HG02885 (cell line): ENCODE measurements around the gene SNX33.
"Not testable (repeated sequence)": the region's sequence is repeated elsewhere in the genome, so short reads cannot be mapped to it uniquely, and the experiment has no call there.

Experiments used
- ATAC-seq: cut with Tn5 transposase; IDR thresholded peaks from one replicate; pipeline ENCODE4 v1.9.1; 2021; ENCODE audit warnings: mild to moderate bottlenecking; ENCODE audit not compliant: unreplicated experiment, poor library complexity

Gene SNX33, protein sequence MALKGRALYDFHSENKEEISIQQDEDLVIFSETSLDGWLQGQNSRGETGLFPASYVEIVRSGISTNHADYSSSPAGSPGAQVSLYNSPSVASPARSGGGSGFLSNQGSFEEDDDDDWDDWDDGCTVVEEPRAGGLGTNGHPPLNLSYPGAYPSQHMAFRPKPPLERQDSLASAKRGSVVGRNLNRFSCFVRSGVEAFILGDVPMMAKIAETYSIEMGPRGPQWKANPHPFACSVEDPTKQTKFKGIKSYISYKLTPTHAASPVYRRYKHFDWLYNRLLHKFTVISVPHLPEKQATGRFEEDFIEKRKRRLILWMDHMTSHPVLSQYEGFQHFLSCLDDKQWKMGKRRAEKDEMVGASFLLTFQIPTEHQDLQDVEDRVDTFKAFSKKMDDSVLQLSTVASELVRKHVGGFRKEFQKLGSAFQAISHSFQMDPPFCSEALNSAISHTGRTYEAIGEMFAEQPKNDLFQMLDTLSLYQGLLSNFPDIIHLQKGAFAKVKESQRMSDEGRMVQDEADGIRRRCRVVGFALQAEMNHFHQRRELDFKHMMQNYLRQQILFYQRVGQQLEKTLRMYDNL

GRCh38 chr15:75647370-75648155, at the start of gene SNX33:
Gene SNX33, plus strand, starts transcription at chr15:75647912. Its CDS starts 1,191 bp downstream, at chr15:75649103.
- no peak for ATAC-seq

GRCh38 chr15:75598361-75598760, 49.4 kb upstream of the SNX33 start:
- ATAC-seq = no peak

GRCh38 chr15:75599401-75599800, 48.3 kb upstream of the SNX33 start:
- no peak for ATAC-seq

DNA sequence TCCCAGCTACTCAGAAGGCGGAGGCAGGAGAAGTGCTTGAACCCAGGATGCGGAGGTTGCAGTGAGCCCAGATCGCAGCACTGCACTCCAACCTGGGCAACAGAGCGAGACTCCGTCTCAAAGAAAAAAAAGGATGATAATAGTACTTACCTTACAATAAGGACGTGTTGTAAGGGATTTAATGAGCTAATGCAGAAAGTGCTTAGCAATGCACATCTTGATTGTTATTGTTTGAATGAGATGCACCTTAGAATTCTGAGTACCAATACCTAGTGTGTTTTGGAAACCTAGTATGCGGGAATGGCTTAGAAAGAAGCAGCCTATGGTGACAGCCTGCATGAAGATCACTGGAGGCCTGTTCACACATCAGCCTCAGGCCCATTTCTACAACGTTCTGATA, 41.7 kb upstream of the SNX33 start:
- ATAC-seq = no peak

GRCh38 chr15:75606711-75607699, 40.7 kb upstream of the SNX33 start:
- no peak for ATAC-seq

DNA sequence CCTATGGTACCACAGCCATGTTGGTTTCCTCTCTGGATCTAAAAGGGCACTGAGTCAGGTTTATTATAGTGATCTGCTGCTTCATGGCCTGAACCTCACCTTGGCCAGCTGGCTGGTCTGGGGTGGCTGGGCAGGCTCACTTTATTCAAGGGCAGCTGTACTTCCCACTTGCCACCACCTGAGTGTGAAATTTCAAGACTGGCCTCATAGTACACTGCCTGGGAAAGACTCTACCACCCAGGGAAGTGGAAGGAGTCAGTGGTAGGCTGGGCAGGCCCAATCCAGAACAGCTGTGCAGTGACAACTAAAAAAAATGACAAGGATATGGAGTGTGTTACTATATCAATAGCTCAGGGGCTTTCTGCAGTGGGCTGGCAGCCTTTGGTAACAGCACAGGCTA, 30.9 kb upstream of the SNX33 start:
- ATAC-seq = no peak

GRCh38 chr15:75620058-75620820, 27.5 kb upstream of the SNX33 start:
- ATAC-seq = no peak

- ATAC-seq = no peak
These were observed 26.8 kb upstream of the SNX33 start for GRCh38 chr15:75620841-75621391.

DNA sequence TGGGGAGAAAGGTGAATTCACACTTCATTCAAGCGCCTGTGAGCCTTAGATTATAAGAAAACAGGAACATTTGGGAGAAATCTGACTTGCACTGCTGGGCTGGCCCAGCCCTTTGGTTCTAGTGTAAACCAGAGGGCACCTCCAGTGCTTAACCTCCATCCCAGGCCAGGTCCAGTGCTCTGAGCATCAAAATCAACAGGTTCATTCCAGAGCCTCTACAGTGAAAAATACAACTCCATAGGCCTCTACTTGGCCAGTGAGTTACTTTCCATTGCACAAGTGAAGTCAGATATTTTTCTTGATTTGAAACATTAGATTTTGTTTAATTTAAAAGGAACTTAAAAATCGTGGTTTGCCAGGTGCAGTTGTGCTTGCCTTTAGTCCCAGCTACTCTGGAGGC, 25.2 kb upstream of the SNX33 start:
- ATAC-seq = no peak

GRCh38 chr15:75625542-75626347, 22.0 kb upstream of the SNX33 start, which contains the start of gene SNUPN:
Gene SNUPN, minus strand, starts transcription at chr15:75625725. Its CDS starts 4,674 bp downstream, at chr15:75621051.
- peak; percentile 81 for ATAC-seq

GRCh38 chr15:75631935-75632334, 15.8 kb upstream of the SNX33 start:
- no peak for ATAC-seq

- not testable (repeated sequence) for ATAC-seq
These were observed 13.8 kb upstream of the SNX33 start for GRCh38 chr15:75633922-75634321.

DNA sequence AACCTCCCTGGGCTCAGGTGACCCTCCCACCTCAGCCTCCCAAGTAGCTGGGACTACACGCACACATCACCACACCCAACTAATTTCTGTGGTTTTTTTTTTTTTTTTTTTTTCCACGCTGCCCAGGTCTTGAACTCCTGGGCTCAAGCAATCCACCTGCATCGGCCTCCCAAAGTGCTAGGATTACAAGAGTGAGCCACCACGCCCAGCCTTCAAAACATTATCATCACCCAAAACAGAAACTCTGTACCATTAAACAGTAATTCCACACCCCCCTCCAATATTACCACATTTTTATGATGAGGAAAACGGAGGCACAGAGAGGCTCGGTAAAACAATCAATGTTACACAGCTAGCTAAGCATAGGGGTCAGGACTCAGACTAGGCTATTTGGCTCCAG, 11.7 kb upstream of the SNX33 start:
- ATAC-seq = no peak

DNA sequence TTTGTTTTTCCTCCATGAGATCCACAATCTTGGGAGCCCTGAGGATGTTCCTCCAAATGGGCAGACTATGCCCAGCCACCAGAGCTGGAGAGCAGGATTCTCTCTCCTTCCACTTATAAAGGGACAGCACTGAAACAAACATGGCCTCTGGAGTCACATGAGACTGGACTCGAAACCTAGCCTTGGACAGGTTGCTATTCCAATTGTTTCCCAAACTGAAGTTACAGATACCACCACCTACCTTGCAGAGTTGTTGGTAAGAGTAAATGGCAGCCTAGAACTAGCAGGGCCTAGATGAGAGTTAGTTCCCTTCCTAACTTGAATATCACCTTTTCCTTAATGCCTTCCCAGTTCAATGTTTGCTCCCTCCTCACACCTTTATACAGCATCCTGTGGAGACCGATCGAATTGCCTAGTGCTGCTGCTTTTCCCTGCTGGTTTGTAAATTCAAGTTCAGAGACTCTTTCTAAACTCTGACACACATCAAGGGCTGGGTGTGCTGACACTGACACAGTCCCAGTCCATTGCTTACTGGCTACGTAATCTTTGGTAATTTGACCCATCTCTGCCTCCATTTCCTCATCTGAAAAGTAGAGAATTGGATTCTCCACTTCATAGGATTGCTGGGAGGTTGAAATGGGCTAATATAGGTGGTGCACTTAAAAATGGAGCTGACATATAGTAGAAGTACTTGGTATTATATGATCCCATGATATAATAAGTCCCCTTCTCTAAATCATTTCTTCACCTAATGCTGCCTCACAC, 10.3 kb upstream of the SNX33 start:
- no peak for ATAC-seq

GRCh38 chr15:75639191-75639708, 8.5 kb upstream of the SNX33 start:
- ATAC-seq = no peak

GRCh38 chr15:75639709-75640482, 7.8 kb upstream of the SNX33 start, which contains the start of gene IMP3:
Gene IMP3, minus strand, starts transcription at chr15:75640224. Its CDS starts 56 bp downstream, at chr15:75640168.
- peak; percentile 93 for ATAC-seq
